ENCODE data around the gene TUG1. TPM values are rescaled to one million over a fixed set of nuclear protein-coding genes. Genes with fewer than 3 reads are reported as not detected.

TUG1 gene
- total RNA-seq, 1 donor from 2014 or later, result 95.7 TPM

DNA sequence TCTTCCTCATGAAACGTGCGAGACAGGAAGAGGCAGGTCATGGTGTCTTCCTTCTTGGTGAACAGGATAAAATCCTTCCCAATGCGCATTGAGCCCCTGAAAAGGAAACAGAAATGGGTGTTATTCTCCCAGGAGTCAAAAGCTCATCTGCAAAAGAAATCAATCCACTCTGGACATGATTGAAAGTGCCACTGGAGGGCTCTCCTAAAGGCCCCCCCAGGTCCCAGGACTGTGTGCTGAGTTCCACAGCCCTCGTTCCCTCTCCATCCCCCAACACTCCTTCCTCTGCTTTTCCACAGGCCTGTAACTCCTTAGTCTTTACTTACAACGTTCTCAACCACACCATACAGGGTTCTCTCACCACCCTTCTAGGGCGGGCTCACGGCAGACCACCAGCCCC lies 22.7 kb upstream of the TUG1 start:
- intact Hi-C loops (cut with DNase I), result loop anchor here (5.0 kb wide), 1 partner anchor 141 kb away; no protein-coding TSS in a partner anchor
- no peak for DNase-seq (ENCODE audit: low spot score)
- ATAC-seq, result no peak

DNA sequence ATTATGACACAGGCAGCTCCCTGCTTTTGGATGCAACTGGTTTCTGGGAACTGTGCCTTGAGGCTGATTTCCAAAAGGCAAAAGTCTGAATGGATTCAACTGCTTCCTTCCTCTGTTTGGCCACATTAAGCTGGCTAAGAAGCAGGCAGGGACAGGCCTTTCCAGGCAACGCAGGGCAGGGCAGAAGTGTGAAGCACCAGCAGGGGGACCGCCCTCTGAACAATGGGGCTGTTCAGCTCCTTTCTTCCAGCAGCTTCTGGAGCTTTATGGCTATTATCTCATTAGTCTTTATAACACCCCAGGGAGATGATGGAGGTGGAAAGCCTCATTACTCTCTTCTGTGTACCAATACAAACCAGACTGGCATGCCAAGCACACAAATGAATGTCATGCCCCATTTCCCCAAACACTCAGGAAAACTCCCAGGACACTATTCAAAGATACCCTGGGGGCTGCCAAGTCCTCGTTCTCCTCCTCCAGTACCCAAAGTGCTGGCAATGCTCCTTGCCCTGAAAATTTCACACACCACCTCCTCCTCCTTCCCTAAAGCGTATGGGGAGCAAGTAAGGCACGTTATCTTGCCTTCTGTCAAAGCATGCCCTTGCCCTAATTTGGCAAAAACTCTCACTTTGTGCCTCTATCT lies 21.8 kb upstream of the TUG1 start:
- intact Hi-C loops (cut with DNase I), result loop anchor here (5.0 kb wide), 1 partner anchor 140 kb away; no protein-coding TSS in a partner anchor
- DNase-seq (ENCODE audit: low spot score) (no peak), ATAC-seq (peak; percentile 81)

DNA sequence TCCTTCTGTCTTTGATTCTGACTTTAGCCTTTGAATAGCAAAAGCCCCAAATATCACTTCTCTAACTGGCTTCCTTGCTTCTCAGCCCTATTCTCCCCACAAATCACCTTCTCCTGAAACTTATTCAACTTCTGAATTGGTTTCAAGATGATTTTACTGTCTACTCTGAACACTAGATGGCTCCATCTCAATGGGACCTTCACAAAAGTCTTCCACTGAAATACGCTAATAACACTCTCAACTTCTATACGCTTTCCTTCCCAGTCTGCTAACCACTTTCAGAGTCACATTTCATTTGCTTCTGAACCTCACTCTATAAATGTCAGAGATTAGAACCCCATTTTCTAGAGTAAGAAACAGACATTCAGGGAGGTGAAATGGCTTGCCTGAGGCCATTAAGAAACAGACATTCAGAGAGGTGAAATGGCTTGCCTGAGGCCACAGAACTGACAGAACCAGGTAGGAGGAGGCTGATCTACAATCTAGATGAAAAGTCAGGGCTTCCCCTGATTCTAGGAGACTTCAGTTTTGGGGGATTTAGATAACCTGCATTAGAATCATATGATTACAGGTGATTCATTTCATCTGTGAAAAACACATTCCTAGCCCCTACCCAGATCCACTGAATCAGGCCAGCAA lies 21.1 kb upstream of the TUG1 start:
- intact Hi-C loops (cut with DNase I), result loop anchor here (5.0 kb wide), 1 partner anchor 139 kb away; no protein-coding TSS in a partner anchor
- DNase-seq (ENCODE audit: low spot score), result no peak
- ATAC-seq, result peak; percentile 86

DNA sequence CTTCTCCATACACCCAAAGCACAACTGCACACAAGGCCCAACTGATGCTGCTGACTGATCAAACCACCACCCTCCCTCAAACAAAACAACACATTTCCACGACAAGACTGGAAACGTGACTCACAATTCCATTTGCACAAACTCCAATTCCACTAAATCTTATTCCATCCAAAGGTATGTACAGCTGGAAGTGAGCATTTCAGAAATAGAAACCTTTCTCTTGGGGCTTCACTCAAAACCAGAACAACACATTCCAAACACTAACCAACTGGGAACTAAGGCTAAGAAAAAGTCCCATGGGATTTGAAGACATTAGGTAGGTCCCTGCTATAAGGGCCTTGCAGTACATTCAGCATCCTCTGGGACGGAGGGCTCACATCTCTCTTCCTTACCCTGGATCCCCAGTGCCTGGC lies 20.1 kb upstream of the TUG1 start:
- intact Hi-C loops (cut with DNase I), result loop anchor here (5.0 kb wide), 1 partner anchor 138 kb away; no protein-coding TSS in a partner anchor
- ATAC-seq (no peak), DNase-seq (ENCODE audit: low spot score) (no peak)

DNA sequence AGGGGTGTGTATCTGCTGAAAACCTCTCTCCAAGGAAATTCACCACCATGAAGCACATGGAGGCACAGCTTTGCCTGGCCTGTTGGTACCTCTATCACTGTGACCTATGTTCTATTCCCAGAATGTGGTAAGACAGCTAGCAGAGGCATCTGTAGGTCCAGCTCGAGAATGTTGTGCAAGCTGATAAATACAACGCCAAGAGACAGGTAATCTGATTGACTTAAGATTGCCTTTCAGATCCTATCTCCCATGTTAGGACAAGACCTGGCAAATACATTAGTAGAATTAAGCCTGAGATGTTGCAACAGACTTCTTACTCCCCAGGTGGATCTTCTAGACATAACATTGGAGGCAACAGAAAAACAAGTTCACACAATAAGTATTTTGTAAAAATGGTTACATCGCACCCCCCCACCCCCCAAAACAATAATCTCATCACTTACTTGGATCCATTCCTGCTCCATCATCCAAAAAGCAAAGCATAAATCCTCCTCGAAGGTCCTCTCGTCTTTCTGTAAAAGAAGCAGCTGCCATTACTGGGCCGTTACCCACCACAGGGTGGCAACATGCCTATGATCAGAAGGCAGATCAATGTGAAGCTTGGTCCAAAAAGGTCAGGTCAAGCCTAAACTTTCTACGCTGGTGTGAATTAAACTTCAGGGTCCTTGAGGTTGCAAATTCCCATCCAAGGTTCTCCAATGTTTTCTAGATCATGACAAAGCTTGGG lies 19.0 kb upstream of the TUG1 start:
- DNase-seq (ENCODE audit: low spot score) (no peak), ATAC-seq (no peak)
- intact Hi-C loops (cut with DNase I), result loop anchor here (5.0 kb wide), 1 partner anchor 137 kb away; no protein-coding TSS in a partner anchor

DNA sequence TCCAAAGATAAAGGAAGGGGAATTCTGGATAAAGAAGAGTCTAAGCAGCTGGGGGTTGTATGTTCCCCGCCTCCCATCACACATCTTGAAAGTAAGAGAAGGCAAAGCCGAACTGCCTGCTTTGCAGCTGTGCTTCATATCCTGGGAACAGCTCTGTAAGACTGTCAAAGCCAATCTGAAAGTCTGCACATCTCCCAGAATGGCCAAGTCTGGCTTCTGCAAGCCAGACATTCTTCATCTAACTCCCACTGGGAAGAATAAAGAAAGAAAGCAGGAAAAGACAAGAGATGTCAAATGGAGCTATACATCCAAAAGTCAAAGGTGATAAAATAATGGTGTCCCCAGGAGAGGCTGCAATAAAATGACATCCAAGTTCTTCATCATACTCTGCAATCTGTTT lies 15.9 kb upstream of the TUG1 start:
- ATAC-seq, result no peak
- intact Hi-C loops (cut with DNase I), result no loop called here
- no peak for DNase-seq (ENCODE audit: low spot score)

DNA sequence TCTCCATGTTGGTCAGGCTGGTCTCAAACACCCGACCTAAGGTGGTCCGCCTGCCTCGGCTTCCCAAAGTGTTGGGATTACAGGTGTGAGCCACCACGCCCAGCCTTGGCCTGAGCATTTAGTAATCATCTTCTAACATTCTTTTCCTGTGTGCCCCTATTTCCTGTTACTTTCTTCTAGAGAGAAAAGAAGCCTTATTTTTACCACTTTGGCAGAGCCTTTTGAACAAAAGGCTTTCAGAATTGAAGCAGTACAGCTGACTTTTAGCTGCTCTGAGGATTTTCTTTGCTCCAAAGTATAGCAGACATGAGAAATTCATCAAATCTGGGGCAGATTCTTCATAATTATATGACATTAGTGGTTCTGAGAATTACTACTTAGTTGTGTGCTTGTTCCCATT lies 13.9 kb upstream of the TUG1 start:
- DNase-seq (ENCODE audit: low spot score), result no peak
- intact Hi-C loops (cut with DNase I), result no loop called here

DNA sequence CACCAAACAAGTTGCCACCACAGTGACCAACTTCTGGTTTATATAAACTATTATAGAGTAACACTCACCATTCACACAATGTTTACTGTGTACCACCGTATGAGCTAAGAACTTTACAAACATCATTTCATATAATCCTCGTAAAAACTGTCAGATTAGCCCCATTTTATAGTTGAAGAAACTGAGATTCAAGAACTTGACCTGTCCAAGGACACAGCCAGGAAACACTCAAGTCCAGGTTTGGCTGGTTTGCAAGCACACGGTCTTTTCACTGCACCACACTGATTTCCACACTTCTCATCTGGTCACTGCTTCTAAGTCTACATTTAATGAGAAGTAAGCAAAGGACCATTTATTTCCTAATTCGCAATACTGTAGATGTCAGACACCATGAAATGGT lies 4.2 kb upstream of the TUG1 start:
- DNase-seq (ENCODE audit: low spot score) (no peak), ATAC-seq (no peak)
- intact Hi-C loops (cut with DNase I), result loop anchor here (5.0 kb wide), 1 partner anchor 122 kb away; no protein-coding TSS in a partner anchor

More for the DNA sequence above, 13.9 kb upstream of the TUG1 start:
- ATAC-seq, result no peak

DNA sequence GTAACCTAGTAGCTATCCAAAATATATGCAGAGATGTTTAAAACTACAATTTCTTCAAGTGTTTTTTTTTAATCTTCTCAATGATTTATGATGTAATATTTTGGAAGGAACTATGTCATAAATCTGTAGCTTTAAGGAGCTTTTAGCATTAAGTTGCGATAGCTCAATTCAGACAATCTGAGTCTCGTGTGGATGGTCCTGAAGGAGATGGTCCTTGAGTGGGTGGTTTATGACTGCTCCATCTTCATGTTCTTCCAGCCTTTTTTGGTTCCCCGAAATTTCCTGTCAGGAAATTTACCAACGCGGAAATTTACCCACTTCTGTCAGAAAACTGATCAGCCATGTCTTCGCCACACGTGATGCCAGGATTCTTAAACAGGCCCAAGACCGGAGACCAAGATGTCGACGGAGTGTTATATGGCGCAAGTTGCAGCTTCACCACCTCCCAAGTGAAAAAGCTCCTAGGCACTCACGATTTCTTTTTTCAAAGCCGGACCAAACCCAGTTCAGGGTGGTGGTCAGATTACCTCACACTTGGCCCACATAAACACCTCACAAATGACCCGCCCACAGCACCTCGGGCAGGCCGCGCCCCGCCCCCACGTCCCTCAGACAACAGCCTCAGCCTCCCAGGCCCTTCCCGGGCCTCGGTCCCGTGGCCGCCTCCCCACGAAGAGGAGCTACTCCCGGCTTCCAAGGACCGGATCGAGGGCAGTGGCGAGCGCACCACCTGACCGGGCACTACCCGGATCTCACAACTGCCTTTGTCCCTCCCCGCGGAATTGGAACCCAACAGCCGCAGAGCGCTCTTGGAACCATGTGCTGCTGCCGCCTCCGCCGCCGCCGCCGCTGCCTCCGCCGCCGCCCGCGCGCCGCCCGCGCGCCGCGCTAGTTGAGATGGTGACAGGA lies 796 bp upstream of the TUG1 start, which contains the start of gene MORC2:
TSS of gene MORC2 (minus strand) at position 760 of the 909 bp plus-strand sequence. CDS start 885 bp downstream, outside the sequence.
- ATAC-seq (peak; percentile 7), DNase-seq (ENCODE audit: low spot score) (no peak)
- intact Hi-C loops (cut with DNase I), result loop anchor here (5.0 kb wide), 1 partner anchor 119 kb away; no protein-coding TSS in a partner anchor

DNA sequence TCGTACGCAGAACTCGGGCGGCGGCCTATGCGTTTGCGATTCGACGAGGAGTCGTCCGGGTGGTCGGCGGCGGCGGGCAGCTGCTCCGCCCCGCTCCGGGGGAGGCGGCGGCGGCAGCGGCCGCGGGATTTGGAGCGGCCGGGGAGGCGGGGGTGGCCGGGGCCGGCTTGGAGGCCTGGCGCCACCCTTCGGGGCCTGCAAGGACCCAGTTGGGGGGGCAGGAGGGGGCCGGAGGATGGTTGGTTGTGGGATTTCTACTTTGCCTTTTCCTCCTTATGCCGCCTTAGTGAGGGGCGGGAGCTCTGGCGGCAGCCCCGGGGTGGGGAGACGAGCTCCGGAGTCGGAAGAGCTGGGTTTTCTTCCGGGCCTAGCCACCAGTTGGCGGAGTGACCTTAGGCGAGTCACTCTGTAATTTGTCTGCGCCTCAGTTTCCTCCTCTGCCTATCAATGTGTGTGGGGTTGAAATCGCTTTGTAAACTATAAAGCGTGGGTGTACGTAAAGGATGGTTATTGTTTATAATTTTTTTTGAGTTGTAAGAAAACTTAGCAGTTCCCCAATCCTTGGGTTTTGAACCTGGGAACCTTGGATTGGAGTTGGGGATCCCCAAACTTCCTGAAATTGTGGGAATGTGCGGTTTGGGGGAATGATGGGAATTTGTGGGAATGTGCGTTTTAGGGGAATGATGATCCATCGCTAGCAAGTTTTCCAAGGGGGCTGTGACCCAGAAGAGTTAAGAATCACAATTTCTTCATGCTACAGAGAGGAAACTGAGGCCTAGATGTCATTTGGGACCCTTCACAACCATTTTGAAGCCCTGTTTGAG lies 679 bp downstream of the TUG1 start:
- peak; percentile 59 for DNase-seq (ENCODE audit: low spot score)
- intact Hi-C loops (cut with DNase I), result loop anchor here (5.0 to 10.0 kb wide), 2 partner anchors 65 to 118 kb away; no protein-coding TSS in a partner anchor

DNA sequence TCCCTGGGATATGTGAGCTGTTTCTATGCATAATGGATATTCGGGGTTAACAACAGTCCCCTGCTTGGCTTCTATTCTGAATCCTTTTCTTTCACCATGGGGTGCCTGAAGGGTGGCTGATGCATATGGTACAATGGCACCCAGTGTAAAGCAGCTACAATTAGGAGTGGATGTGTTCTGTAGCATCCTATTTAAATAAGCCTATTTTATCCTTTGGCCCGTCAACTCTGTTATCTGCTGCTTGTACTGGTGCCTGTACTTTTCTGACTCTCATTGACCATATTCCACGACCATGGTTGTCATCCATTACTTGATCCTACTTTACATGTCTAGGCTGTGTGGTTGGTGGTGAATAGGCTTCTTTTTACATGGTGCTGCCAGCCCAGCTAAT lies 1.3 kb downstream of the TUG1 start:
- intact Hi-C loops (cut with DNase I), result loop anchor here (10.0 kb wide), 1 partner anchor 64 kb away; no protein-coding TSS in a partner anchor
- DNase-seq (ENCODE audit: low spot score) (no peak), ATAC-seq (no peak)

More for the DNA sequence above, 679 bp downstream of the TUG1 start:
- no peak for ATAC-seq

DNA sequence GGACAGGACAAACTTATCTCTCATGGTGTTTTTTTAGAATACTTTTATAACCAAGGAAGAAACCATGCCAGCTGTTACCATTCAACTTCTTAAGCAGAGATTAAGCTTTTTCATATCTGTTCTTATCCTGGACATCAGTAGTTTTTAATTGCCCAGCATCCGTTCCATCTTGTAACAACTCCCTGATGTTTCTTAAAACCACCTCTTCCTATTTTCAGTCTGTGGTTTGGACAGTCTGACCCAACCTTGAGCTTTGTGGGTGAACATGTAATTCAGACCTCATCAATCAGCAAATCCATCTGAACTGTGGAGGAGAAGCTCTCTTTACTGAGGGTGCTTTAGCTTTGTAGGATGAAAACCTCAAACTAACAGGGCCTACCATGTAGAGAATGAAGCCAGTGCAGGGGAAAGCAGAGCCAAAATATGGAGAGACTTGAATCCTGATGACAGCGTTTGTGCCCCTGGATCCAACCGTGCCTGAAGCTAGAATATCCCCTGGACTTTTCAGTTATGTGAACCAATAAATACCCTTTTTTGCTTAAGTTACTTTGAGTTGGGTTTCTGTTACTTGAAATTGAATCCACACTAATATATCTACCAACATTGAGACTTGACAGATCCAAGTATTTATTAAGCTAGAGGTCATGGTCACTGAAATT lies 9.4 kb downstream of the TUG1 start:
- ATAC-seq (no peak), DNase-seq (ENCODE audit: low spot score) (no peak)
- intact Hi-C loops (cut with DNase I), result loop anchor here (10.0 kb wide), 1 partner anchor 56 kb away; no protein-coding TSS in a partner anchor

DNA sequence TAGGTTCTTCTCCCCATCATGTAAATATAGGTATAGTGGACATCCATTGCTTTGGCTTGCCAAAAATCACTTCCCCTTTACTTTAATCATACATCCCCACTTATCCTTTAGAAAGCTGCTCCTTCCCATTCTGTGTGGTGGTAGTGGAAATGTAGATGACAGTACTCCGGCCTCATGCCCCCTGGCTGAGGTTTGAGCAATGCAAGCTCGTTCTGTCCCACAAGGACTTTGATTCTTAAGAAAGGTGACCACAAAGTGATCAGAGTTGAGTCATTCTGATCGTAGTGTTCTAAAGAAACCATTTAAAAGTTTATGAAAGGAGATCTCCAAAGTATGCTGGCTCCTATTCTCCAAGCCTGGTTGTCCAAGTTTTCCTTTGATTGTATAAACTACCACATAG lies 10.9 kb downstream of the TUG1 start:
- DNase-seq (ENCODE audit: low spot score) (no peak), ATAC-seq (no peak)
- intact Hi-C loops (cut with DNase I), result loop anchor here (10.0 kb wide), 1 partner anchor 55 kb away; no protein-coding TSS in a partner anchor

DNA sequence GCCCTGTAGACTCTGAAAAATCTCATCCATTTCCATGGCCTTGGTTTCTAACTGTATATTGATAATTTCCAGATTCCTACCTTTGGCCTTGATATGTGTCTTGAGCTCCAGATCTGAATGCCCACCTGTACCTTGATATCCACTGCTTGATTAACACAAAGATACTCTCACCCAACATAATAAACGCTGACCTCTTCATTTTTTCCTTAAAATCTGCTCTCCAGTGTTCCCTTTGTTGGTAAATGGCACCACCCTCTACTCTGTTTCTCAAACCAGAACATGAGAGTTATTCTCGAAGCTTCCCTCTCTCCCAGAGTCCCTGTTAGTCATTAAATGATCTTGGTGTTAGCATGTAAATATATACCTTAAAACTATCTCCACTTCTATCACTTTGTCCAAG lies 13.4 kb downstream of the TUG1 start:
- ATAC-seq, result no peak
- intact Hi-C loops (cut with DNase I), result no loop called here

DNA sequence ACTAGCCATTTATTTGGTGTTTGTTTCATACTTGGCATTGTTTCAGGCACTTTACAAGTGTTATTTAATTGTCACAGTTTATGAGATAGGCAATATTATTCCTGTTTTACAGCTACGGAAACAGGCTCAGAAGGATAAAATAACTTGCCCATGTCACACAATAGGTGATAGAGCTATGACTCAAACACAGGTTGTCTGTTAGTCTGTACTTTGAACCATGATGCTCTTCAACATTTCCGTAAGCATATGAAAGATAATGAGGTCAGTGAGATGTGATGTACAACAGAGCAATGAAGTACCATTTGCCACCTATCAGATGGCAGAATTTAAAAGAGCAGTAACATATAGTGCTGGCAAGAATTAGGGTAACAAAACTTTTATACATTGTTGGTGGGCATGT lies 15.3 kb downstream of the TUG1 start:
- no peak for ATAC-seq
- DNase-seq (ENCODE audit: low spot score), result no peak
- intact Hi-C loops (cut with DNase I), result no loop called here

More for the DNA sequence above, 13.4 kb downstream of the TUG1 start:
- no peak for DNase-seq (ENCODE audit: low spot score)

DNA sequence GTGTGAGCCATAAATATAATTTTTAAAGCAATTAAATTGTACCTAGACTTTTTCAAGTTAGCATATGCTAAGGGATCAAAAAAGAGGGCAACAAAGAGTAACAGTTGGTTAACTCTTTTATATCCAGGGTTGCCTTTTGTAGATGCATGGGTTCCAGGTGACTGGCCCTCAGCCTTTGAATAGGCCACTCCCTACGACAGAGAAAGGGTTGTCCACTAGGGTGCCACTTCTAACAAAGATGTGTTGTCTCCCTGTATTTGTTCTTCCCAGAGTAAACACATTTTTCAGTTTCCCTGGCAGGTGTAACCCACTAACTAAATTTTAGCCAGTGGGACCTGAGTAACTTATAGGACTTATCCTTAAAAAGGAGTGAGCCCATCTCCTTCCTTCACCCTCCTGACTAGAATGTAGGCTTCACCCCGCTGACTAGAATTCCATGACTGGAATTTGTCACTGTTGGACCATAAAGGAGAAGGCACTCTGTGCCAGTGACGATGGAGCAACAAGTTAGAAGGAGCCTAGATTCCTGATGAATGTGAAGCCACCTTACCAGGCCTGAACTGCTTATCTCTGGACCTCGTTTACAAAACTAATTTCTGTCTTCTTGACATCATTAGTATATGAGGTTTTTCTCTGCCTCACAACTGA lies 16.6 kb downstream of the TUG1 start:
- intact Hi-C loops (cut with DNase I), result no loop called here
- DNase-seq (ENCODE audit: low spot score) (no peak), ATAC-seq (no peak)

DNA sequence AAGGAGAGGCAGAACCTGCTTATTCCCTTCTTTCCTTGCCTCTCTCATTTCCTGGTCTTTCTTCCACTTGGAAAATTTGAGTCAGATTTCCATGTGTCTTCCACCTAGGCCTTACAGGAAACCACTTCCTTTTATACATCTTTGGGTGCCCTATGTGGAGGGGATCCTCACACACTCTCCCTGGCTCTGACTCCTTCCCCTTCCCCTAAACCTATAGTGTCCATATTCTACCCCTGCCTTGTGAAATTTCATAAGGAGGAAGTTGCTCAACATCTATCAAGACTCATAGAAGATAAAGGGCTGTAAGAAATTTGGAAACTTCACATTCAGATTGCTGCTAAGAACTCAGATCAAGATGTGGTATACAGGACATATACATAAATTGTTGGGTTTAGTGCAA lies 20.4 kb downstream of the TUG1 start:
- DNase-seq (ENCODE audit: low spot score) (no peak), ATAC-seq (no peak)
- intact Hi-C loops (cut with DNase I), result no loop called here
